Activated CD8-positive, alpha-beta T cell treated with anti-CD3 and anti-CD28 coated beads, Interleukin-2, amount 10 ng/mL, durations not matched to agents 7 days and 5 days (primary cell): Measurements from ENCODE around the gene EFCAB13. TPM values are rescaled to one million over a fixed set of nuclear protein-coding genes. Genes with fewer than 3 reads are reported as not detected.

Experiments
- ATAC-seq: fragments of 150-1000 bp; cut with Tn5 transposase; one replicate; pipeline ENCODE4 v1.10.0; 2021; ENCODE audit warnings: moderate library complexity
- CTCF ChIA-PET: fragments of 350-600 bp; sonication (Branson Sonifier 250); formaldehyde crosslinking; loops from one replicate; lab custom pipeline; 2021; ENCODE audit warnings: antibody characterized with exemption; lab: Charles Lee
- POLR2A ChIA-PET: fragments of 350-600 bp; sonication (Branson Sonifier 250); formaldehyde crosslinking; loops from one replicate; lab custom pipeline; 2021; ENCODE audit warnings: antibody characterized with exemption; lab: Charles Lee
- DNase-seq: peaks from one replicate; pipeline ENCODE4 v3.0.0-alpha.2; 2020
- H3K27ac Mint-ChIP-seq: one replicate; pipeline ENCODE4 v1.8.0; 2021; ENCODE audit warnings: mild to moderate bottlenecking, mixed read lengths
- H3K27me3 Mint-ChIP-seq: one replicate; pipeline ENCODE4 v1.8.0; 2021; ENCODE audit warnings: low read depth, mixed read lengths
- H3K36me3 Mint-ChIP-seq: one replicate; pipeline ENCODE4 v1.8.0; 2021; ENCODE audit warnings: low read depth, mixed read lengths
- H3K4me1 Mint-ChIP-seq: one replicate; pipeline ENCODE4 v1.8.0; 2021; ENCODE audit warnings: low read depth, mixed read lengths
- H3K4me3 Mint-ChIP-seq: one replicate; pipeline ENCODE4 v1.8.0; 2021; ENCODE audit warnings: mild to moderate bottlenecking, mixed read lengths
- H3K9me3 Mint-ChIP-seq: one replicate; pipeline ENCODE4 v1.8.0; 2022; ENCODE audit warnings: mixed read lengths; ENCODE audit not compliant: insufficient read depth
- total RNA-seq, 2 experiments: library from RNA; stranded (reverse); gene quantifications; one replicate each; pipeline ENCODE4 v1.2.3, GENCODE V29; 2021

Gene EFCAB13
- total RNA-seq, 2 experiments from 2014 or later = 4.4 to 4.6 TPM

DNA sequence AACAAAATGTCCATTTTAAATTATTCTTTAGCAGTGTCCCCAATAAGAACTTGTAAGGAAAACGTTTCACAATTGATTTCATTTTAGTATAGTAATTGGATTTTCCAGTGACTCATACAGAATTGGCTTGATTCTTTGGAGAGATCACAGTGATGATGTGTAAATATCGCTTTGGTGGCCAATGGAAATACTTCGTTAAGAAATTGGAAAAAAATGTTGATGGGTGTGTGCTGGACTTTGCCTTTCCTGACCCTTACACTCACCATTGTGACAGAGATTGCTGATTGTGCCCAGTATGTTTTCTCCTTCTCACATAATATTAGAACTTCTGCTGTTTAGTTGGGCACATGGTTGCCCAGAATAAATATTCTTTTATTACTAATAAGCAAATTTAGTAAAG lies 7.4 kb upstream of the EFCAB13 start:
- ChIA-PET POLR2A (no interaction called here), CTCF (interaction anchor here (0.9 to 4.0 kb wide), 12 partner anchors 10 to 299 kb away, joined by 3 to 36 read pairs (median 4); partner anchors contain the start of gene CDC27)
- Mint-ChIP-seq H3K4me3 (no peak overlapping the region), H3K4me1 (no peaks in the 10 kb centered on the region), H3K27ac (no peak overlapping the region), H3K9me3 (peaks cover 4% of the 10 kb centered on the region), H3K27me3 (peaks cover 12% of the 10 kb centered on the region), H3K36me3 (no peaks in the 10 kb centered on the region)
- ATAC-seq (no peak), DNase-seq (no peak)

DNA sequence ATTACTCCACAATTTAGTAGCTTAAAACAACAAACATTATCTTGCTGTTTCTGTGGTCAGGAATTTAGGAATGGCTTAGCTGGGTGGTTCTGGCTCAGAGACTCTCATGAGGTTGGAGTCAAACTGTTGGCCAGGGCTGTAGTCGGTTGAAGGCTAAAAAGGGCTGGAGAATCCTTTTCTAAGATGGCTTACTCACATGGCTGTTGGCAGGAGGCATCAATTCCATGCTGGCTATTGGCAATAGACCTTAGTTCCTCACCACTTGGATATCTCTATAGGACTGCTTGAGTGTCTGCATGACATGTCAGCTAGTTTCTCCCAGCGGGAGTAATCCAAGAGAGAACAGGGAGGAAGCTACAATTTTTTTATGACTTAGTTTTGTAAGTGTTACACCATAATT lies 6.6 kb upstream of the EFCAB13 start:
- DNase-seq (no peak), ATAC-seq (no peak)
- H3K4me3 Mint-ChIP-seq = no peak overlapping the region
- no peaks in the 10 kb centered on the region for H3K36me3 Mint-ChIP-seq
- ChIA-PET CTCF (interaction anchor here (0.7 to 4.0 kb wide), 10 partner anchors 9 to 375 kb away, joined by 3 to 36 read pairs (median 4); no protein-coding TSS in a partner anchor), POLR2A (no interaction called here)
- H3K27me3 Mint-ChIP-seq = peaks cover 9% of the 10 kb centered on the region
- H3K27ac Mint-ChIP-seq = no peak overlapping the region
- no peaks in the 10 kb centered on the region for H3K4me1 Mint-ChIP-seq
- H3K9me3 Mint-ChIP-seq = peaks cover 5% of the 10 kb centered on the region

DNA sequence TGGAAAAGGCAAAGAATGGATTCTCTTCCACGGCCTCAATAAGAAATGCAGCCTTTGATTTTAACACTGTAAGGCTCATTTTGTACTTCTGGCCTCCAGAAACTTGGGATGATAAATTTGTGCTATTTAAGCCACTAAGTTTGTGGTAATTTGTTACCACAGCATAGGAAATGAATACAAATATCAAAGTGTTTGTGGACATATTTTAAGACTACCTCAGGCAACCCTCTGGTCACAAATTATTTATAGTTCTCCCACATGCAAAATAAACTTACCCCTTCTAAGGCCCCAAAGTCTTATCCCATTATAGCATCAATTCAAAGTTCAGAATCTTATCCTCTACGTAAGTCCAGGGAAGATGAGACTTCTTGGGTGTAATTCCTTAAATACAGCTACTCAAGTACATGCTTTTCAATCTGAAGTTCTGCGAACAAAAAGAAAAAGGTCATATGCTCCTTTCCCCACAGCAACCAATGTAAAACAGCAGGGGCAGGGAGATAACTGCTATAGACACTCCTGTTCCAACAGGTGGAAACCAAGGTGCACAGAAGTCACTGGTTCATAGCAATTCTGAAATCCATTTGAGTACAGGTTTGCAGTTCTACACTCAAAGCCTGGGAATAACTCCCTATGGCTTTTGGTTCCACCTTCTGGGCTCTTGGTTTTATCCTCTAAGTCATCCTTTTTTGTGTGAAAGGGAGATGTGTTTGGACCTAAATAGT lies 5.4 kb upstream of the EFCAB13 start:
- Mint-ChIP-seq H3K36me3 (no peaks in the 10 kb centered on the region), H3K4me3 (no peak overlapping the region)
- POLR2A ChIA-PET = no interaction called here

DNA sequence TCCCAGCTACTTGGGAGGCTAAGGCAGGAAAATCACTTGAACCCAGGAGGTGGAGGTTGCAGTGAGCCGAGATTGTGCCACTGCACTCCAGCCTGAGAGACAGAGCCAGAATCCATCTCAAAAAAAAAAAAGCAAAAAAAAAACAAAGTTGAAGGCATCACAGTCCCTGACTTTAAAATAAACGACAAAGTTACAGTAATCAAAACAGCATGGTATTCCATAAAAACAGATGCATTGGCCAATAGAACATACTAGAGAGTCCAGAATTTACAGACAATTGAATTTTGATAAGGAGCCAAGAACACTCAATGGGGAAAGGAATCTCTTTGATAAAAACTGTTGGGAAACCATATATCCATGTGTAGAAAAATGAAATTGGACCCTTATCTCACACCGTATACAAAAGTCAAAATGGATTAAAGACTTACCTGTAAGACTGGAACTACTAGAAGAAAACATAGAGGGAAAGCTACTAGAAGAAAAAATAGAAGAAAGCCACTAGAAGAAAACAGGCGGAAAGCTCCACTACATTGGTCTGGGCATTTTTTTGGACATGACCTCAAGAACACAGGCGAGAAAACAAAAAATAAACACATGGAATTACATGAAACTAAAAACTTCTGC lies 2.8 kb upstream of the EFCAB13 start:
- H3K36me3 Mint-ChIP-seq = no peaks in the 10 kb centered on the region
- POLR2A ChIA-PET = interaction anchor here (0.7 kb wide), 1 partner anchor 218 kb away, joined by 3 read pairs; no protein-coding TSS in a partner anchor
- no peak for ATAC-seq
- DNase-seq = no peak
- no peak overlapping the region for H3K4me3 Mint-ChIP-seq
- peaks cover 17% of the 10 kb centered on the region for H3K27me3 Mint-ChIP-seq
- H3K4me1 Mint-ChIP-seq = peaks cover 20% of the 10 kb centered on the region
- H3K27ac Mint-ChIP-seq = no peak overlapping the region
- H3K9me3 Mint-ChIP-seq = peaks cover 5% of the 10 kb centered on the region
- CTCF ChIA-PET = no interaction called here

More for the DNA sequence above, 5.4 kb upstream of the EFCAB13 start:
- H3K27ac Mint-ChIP-seq = no peak overlapping the region
- DNase-seq (no peak), ATAC-seq (no peak)
- H3K27me3 Mint-ChIP-seq = peaks cover 16% of the 10 kb centered on the region
- CTCF ChIA-PET = interaction anchor here (0.7 kb wide), 1 partner anchor 11 kb away, joined by 3 read pairs; no protein-coding TSS in a partner anchor
- H3K9me3 Mint-ChIP-seq = peaks cover 5% of the 10 kb centered on the region
- peaks cover 4% of the 10 kb centered on the region for H3K4me1 Mint-ChIP-seq

DNA sequence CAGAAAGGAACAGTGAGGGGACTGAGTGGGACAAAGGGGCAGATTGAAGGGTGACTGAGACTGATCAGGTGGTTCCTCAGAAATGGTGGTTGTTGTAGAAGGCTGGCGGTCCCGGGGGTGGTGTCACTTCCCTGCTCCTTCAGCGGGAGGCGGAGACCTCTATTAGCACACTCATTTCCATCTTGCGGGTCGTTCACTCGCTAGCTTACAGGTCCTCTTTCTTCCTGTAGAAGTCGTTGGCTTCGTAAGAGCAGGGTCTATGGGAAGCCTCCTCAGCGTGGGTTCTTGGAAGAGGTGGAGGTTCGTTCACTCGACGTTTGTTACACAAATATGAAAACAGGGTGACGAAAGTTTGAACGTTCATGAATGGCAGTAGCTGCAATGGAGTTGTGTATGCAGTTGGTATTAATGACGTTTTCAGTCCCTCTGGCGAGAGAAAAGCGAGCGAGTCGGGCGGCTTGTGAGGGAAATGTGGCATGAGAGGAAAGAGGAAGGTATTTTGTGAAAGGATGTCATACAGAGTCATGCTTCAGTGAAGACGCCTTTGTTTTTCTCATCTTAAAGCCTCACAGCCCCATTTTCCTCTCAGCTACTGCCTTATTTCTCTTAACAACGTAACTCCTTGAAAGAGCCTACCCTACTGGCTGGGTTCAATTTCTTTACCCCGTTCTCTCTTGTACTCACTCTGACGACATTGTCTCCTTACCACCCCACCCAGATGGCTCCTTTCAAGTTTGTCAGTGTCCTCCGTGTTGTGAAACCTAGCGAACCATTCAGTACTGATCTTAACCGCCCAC lies 667 bp downstream of the EFCAB13 start:
- peak overlapping the region; percentile 96 for H3K27ac Mint-ChIP-seq

DNA sequence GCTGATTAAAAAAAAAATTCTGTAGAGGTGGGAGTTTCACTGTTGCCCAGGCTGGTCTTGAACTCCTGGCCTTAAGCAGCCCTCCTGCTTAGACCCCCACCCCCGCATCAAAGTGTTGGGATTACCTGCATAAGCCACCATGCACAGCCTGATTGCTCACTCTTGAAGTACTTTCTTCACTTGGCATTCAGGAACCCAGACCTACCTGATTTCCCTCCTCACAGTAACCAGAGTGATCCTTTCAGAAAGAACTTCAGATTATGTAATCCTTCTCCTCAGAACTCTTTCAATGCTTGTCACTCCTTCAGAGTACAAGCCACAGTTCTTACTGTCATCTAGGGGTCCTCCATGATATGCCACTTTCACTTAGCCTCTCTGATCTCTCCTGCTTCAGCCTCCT lies 1.4 kb downstream of the EFCAB13 start:
- Mint-ChIP-seq H3K4me1 (peaks cover 20% of the 10 kb centered on the region), H3K27ac (peak overlapping the region; percentile 96), H3K9me3 (peaks cover 5% of the 10 kb centered on the region), H3K27me3 (peaks cover 14% of the 10 kb centered on the region), H3K36me3 (no peaks in the 10 kb centered on the region), H3K4me3 (peak overlapping the region; percentile 94)
- CTCF ChIA-PET = interaction anchor here (1.4 to 1.7 kb wide), 2 partner anchors 96 to 291 kb away, joined by 4 to 7 read pairs; no protein-coding TSS in a partner anchor
- no peak for DNase-seq
- no peak for ATAC-seq
- POLR2A ChIA-PET = interaction anchor here (1.3 kb wide), 1 partner anchor 119 kb away, joined by 4 read pairs; no protein-coding TSS in a partner anchor

More for the DNA sequence above, 667 bp downstream of the EFCAB13 start:
- ATAC-seq (peak; percentile 68), DNase-seq (peak; percentile 74)
- Mint-ChIP-seq H3K36me3 (no peaks in the 10 kb centered on the region), H3K27me3 (peaks cover 14% of the 10 kb centered on the region), H3K4me3 (peak overlapping the region; percentile 94), H3K9me3 (peaks cover 5% of the 10 kb centered on the region), H3K4me1 (peaks cover 20% of the 10 kb centered on the region)
- ChIA-PET POLR2A (interaction anchor here (1.3 kb wide), 1 partner anchor 119 kb away, joined by 4 read pairs; no protein-coding TSS in a partner anchor), CTCF (interaction anchor here (1.4 to 1.7 kb wide), 3 partner anchors 30 to 291 kb away, joined by 4 to 7 read pairs (median 4); no protein-coding TSS in a partner anchor)

DNA sequence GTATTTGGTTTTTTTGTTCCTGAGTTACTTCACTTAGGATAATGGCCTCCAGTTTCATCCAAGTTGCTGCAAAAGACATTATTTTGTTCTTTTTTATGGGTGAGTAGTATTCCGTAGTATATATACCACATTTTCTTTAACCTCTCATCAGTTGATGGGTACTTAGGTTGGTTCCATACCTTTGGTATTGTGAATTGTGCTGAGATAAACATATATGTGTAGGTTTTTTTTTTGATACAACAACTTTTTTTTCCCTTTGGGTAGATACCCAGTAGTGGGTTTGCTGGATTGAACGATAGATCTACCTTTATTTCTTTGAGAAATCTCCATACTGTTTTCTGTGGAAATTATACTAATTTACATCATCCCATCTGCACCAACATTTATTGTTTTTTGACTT lies 6.8 kb downstream of the EFCAB13 start:
- no peaks in the 10 kb centered on the region for H3K27me3 Mint-ChIP-seq
- no peak overlapping the region for H3K4me3 Mint-ChIP-seq
- H3K27ac Mint-ChIP-seq = no peak overlapping the region
- DNase-seq (no peak), ATAC-seq (no peak)
- H3K9me3 Mint-ChIP-seq = no peaks in the 10 kb centered on the region
- ChIA-PET POLR2A (no interaction called here), CTCF (interaction anchor here (0.9 to 1.3 kb wide), 2 partner anchors 15 to 285 kb away, joined by 3 read pairs; no protein-coding TSS in a partner anchor)
- no peaks in the 10 kb centered on the region for H3K4me1 Mint-ChIP-seq
- H3K36me3 Mint-ChIP-seq = peaks cover 13% of the 10 kb centered on the region

DNA sequence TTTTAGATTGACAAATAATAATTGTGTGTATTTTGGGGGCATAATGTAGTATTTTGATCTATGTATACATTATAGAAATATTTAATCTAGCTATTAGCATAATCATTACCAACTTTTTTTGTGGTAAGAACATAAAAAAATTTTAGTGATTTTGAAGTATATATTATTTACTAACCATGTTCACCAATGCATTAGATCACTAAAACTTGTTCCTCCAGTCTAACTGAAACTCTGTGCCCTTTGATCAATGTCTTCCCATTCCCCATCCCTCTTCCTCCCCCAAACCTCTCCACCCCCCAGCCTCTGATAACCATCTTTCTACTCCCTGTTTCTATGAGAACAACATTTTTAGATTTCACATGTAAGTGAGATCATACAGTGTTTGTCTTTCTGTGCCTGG lies 8.5 kb downstream of the EFCAB13 start:
- DNase-seq (no peak), ATAC-seq (no peak)
- no peak overlapping the region for H3K27ac Mint-ChIP-seq
- POLR2A ChIA-PET = no interaction called here
- CTCF ChIA-PET = no interaction called here
- H3K4me1 Mint-ChIP-seq = no peaks in the 10 kb centered on the region
- H3K27me3 Mint-ChIP-seq = no peaks in the 10 kb centered on the region
- H3K4me3 Mint-ChIP-seq = no peak overlapping the region
- H3K36me3 Mint-ChIP-seq = peaks cover 13% of the 10 kb centered on the region
- H3K9me3 Mint-ChIP-seq = no peaks in the 10 kb centered on the region

DNA sequence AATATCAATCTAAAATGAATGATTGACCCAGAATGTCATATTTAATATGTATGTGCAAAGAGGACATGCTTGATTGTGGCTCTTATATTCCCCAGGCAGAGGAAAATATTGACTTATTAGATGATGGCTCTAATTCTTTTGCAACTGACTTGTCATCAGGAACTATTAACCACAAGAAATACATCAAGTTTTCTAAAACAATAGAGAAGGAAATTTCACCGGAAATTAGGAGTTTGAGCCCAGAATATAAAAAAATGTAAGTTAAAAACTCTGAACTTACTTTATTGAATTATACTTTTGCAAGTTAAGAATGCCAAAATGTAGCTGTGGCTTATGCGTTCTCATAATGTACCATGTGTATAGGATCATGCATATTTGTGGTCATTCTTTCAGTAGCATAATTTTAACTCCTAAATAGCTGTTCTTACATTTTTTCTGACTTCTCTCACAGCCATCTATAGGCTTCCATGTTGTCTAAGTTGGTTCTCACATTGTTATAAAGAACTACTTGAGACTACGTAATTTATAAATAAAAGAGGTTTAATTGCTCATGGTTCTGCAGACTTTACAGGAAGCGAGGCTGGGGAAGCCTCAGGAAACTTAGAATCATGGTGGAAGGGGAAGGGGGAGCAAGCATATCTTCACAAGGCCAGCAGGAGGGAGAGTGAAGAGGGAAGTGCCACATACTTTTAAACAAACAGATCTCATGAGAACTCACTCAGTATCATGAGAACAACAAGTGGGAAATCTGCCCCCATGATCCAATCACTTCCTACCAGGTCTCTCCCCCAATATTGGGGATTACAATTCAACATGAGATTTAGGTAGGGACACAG lies 11.6 kb downstream of the EFCAB13 start:
- no peak for ATAC-seq
- Mint-ChIP-seq H3K9me3 (no peaks in the 10 kb centered on the region), H3K4me3 (no peak overlapping the region), H3K36me3 (peaks cover 13% of the 10 kb centered on the region), H3K27ac (no peak overlapping the region), H3K27me3 (no peaks in the 10 kb centered on the region), H3K4me1 (no peaks in the 10 kb centered on the region)
- ChIA-PET POLR2A (interaction anchor here (0.6 kb wide), 1 partner anchor 184 kb away, joined by 3 read pairs; no protein-coding TSS in a partner anchor), CTCF (interaction anchor here (2.1 kb wide), 1 partner anchor 19 kb away, joined by 5 read pairs; no protein-coding TSS in a partner anchor)
- no peak for DNase-seq

DNA sequence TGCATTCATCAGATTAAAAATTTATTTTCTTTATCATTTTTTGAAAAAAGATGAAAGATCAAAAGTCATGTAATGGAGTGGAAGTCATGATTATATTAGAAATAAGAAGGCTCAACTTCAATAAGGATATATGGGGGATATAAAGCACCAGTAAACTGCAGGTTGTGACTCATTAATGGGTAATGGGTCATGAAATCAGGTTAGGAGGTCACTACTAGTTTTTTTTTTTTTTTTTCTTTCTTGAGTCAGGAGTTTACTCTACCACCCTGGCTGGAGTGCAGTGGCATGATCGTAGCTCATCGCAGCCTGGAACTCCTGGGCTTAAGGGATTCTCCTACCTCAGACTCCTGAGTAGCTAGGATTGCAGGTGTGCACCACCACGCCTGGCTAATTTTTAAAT lies 14.3 kb downstream of the EFCAB13 start:
- no peak for DNase-seq
- ATAC-seq = no peak
- H3K9me3 Mint-ChIP-seq = no peaks in the 10 kb centered on the region
- no peak overlapping the region for H3K4me3 Mint-ChIP-seq
- ChIA-PET CTCF (no interaction called here), POLR2A (no interaction called here)
- no peak overlapping the region for H3K27ac Mint-ChIP-seq
- no peaks in the 10 kb centered on the region for H3K4me1 Mint-ChIP-seq
- H3K27me3 Mint-ChIP-seq = no peaks in the 10 kb centered on the region
- H3K36me3 Mint-ChIP-seq = peaks cover 4% of the 10 kb centered on the region
